Gastroesophageal sphincter (tissue), 2 donors: ENCODE data around the gene ADAM8.

ENCODE experiments used
- POLR2A ChIP-seq, 2 donors: fragments of 450-650 bp; IDR thresholded peaks; one replicate each; pipeline ENCODE4 v1.6.1; 2017; ENCODE audit warnings: antibody characterized with exemption in 2 of 2, mild to moderate bottlenecking in 2 of 2, moderate library complexity in 1 of 2
- POLR2AphosphoS5 ChIP-seq: sonication (generic); formaldehyde crosslinking; IDR thresholded peaks from one replicate; pipeline ENCODE4 v1.6.1; 2017; ENCODE audit warnings: antibody characterized with exemption

- TF ChIP-seq POLR2AphosphoS5 (no peak), POLR2A (IDR thresholded peaks at IDR 0.05) (no peak)
Measured at GRCh38 chr10:133276100-133276434, 601 bp downstream of the ADAM8 start.
